Hepatocyte (in vitro differentiated cells): ENCODE measurements around the gene VNN1. TPM values are rescaled to one million over a fixed set of nuclear protein-coding genes. Genes with fewer than 3 reads are reported as not detected.
A peak's percentile ranks its signal among the peaks of the same experiment; 100 is the strongest.

Experiments used
- DNase-seq: peaks from one replicate; pipeline ENCODE4 v3.0.0-alpha.2; 2016; ENCODE audit warnings: low spot score
- H2AFZ ChIP-seq: fragments of 200-600 bp; sonication (generic); 2 replicates; pipeline ENCODE4 v1.6.0; 2016; ENCODE audit warnings: antibody characterized with exemption, mild to moderate bottlenecking
- H3K27ac ChIP-seq: fragments of 200-600 bp; sonication (generic); 2 replicates; pipeline ENCODE4 v1.5.1; 2016; ENCODE audit warnings: mild to moderate bottlenecking
- H3K27me3 ChIP-seq: fragments of 200-600 bp; sonication (generic); 2 replicates; pipeline ENCODE4 v1.6.1; 2016
- H3K36me3 ChIP-seq: fragments of 200-600 bp; sonication (generic); replicated peaks from 2 replicates; pipeline ENCODE4 v1.5.1; 2016; ENCODE audit warnings: low read depth; ENCODE audit not compliant: insufficient read depth
- H3K4me1 ChIP-seq: fragments of 200-600 bp; sonication (generic); 2 replicates; pipeline ENCODE4 v1.5.1; 2016; ENCODE audit warnings: mild to moderate bottlenecking, moderate library complexity; ENCODE audit not compliant: insufficient read depth
- H3K4me2 ChIP-seq: fragments of 200-600 bp; sonication (generic); 2 replicates; pipeline ENCODE4 v1.6.0; 2016
- H3K4me3 ChIP-seq: fragments of 200-600 bp; sonication (generic); 2 replicates; pipeline ENCODE4 v1.5.1; 2016; ENCODE audit warnings: mild to moderate bottlenecking
- H3K79me2 ChIP-seq: fragments of 200-600 bp; sonication (generic); 2 replicates; pipeline ENCODE4 v1.6.0; 2017; ENCODE audit warnings: mild to moderate bottlenecking
- H3K9me2 ChIP-seq: fragments of 200-600 bp; sonication (generic); replicated peaks from 2 replicates; pipeline ENCODE4 v1.6.0; 2017; ENCODE audit warnings: mild to moderate bottlenecking; ENCODE audit not compliant: insufficient read depth
- H3K9me3 ChIP-seq: fragments of 200-600 bp; sonication (generic); 2 replicates; pipeline ENCODE4 v1.5.1; 2016; ENCODE audit warnings: low read depth, mild to moderate bottlenecking
- H4K20me1 ChIP-seq: fragments of 200-600 bp; sonication (generic); 2 replicates; pipeline ENCODE4 v1.6.0; 2016; ENCODE audit warnings: mild to moderate bottlenecking; ENCODE audit not compliant: insufficient read depth, poor library complexity, severe bottlenecking
- EZH2 ChIP-seq: fragments of 200-600 bp; sonication (generic); IDR thresholded peaks from 2 replicates; pipeline ENCODE4 v1.6.1; 2016; ENCODE audit warnings: antibody characterized with exemption, mild to moderate bottlenecking, borderline replicate concordance
- EZH2phosphoT487 ChIP-seq: fragments of 200-600 bp; sonication (generic); IDR thresholded peaks from one replicate; pipeline ENCODE4 v1.6.1; 2018; ENCODE audit warnings: antibody characterized with exemption, mild to moderate bottlenecking, low read depth, moderate library complexity; ENCODE audit not compliant: unreplicated experiment, severe bottlenecking
- WGBS: methylation state at CpG from one replicate; pipeline ENCODE4 v1.1.6; 2016; ENCODE audit warnings: low lambda C conversion rate; ENCODE audit errors: missing lambda C conversion rate; 5-methylcytosine and 5-hydroxymethylcytosine counted together
- polyA plus RNA-seq: library from polyadenylated mRNA; unstranded; fragments of >200 nt; fragmentation: Nextera tagmentation; extraction: Ambion mirVana; gene quantifications from 2 replicates; pipeline ENCODE4 v1.2.1, GENCODE V29; 2016
- total RNA-seq: library from RNA; depleted of rRNA; stranded (reverse); fragments of >200 nt; gene quantifications from 2 replicates; pipeline ENCODE4 v1.2.3, GENCODE V29; 2014
- TF ChIP-seq, protein P1 (sequence below): fragments of 200-600 bp; sonication (generic); IDR thresholded peaks from 2 replicates; pipeline ENCODE4 v1.5.1; 2016; ENCODE audit warnings: antibody characterized with exemption, mild to moderate bottlenecking; ENCODE audit not compliant: poor library complexity

Gene VNN1
- total and polyA plus RNA-seq, 2 experiments from 2014 or later, result 0.93 to 1.4 TPM

DNA sequence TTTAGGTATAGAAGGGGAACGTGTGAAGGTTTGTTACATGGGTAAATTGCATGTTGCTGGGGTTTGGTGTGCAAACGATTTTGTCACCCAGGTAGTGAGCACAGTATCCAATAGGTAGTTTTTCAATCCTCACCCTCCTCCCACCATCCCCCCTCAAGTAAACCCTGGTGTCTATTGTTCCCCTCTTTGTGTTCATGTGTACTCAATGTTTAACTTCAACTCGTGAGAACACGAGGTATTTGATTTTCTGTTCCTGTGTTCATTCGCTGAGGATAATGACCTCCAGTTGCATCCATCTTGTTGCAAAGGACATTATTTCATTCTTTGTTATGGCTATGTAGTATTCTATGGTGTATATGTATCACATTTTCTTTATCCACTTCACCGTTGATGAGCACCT lies 11.6 kb upstream of the VNN1 start:
- no peak overlapping the region for H3K27ac ChIP-seq
- no peaks in the 10 kb centered on the region for H3K36me3 ChIP-seq
- no peaks in the 10 kb centered on the region for H3K9me2 ChIP-seq
- H3K79me2 ChIP-seq, result no peaks in the 10 kb centered on the region
- no peaks in the 10 kb centered on the region for H3K27me3 ChIP-seq
- H3K4me1 ChIP-seq, result no peaks in the 10 kb centered on the region
- no peak overlapping the region for H2AFZ ChIP-seq
- TF ChIP-seq EZH2 (no peak), EZH2phosphoT487 (no peak)
- TF ChIP-seq, protein P1, sequence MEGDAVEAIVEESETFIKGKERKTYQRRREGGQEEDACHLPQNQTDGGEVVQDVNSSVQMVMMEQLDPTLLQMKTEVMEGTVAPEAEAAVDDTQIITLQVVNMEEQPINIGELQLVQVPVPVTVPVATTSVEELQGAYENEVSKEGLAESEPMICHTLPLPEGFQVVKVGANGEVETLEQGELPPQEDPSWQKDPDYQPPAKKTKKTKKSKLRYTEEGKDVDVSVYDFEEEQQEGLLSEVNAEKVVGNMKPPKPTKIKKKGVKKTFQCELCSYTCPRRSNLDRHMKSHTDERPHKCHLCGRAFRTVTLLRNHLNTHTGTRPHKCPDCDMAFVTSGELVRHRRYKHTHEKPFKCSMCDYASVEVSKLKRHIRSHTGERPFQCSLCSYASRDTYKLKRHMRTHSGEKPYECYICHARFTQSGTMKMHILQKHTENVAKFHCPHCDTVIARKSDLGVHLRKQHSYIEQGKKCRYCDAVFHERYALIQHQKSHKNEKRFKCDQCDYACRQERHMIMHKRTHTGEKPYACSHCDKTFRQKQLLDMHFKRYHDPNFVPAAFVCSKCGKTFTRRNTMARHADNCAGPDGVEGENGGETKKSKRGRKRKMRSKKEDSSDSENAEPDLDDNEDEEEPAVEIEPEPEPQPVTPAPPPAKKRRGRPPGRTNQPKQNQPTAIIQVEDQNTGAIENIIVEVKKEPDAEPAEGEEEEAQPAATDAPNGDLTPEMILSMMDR, result no peak
- H4K20me1 ChIP-seq, result no peaks in the 10 kb centered on the region
- H3K4me2 ChIP-seq, result no peak overlapping the region
- no peak overlapping the region for H3K4me3 ChIP-seq
- 80% methylated on average over 6 of the region's 6 CpGs for WGBS
- DNase-seq, result no peak
- no peaks in the 10 kb centered on the region for H3K9me3 ChIP-seq

DNA sequence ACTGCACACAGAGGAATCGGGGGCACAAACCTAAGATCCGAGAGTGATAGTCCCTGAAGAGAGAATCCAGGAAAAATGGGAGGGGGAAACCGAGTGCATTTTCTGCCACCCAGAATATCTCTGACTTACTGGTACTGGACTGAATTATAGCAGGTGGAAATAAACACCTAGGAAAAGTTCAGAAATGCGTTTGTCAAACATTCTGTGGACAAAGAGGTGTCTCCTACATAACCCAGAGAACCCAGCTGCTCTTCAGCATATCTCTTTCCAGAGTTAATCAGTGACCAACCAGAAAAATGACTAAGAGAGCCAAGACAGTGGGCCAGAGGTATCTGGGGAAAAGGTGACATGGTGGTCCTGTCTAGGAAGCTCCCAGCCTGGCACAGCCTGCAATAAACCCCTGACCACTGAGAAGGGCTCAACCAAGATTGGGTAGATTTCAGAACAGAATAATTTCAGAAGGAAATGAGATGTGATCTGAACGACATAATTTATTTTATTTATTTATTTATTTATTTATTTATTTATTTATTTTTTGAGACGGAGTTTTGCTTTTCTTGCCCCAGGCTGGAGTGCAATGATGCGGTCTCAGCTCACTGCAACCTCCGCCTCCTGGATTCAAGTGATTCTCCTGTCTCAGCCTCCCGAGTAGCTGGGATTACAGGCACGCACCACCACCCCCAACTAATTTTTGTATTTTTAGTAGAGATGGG lies 6.0 kb upstream of the VNN1 start:
- Histone ChIP-seq H3K27ac (peak overlapping the region; percentile 85), H3K4me2 (peak overlapping the region; percentile 12), H3K36me3 (no peaks in the 10 kb centered on the region), H3K9me3 (no peaks in the 10 kb centered on the region), H3K4me3 (no peak overlapping the region), H3K9me2 (no peaks in the 10 kb centered on the region), H3K4me1 (peaks cover 7% of the 10 kb centered on the region), H3K27me3 (no peaks in the 10 kb centered on the region), H3K79me2 (no peaks in the 10 kb centered on the region), H4K20me1 (no peaks in the 10 kb centered on the region), H2AFZ (no peak overlapping the region)
- peak; percentile 50 for DNase-seq
- TF ChIP-seq EZH2phosphoT487 (no peak), EZH2 (no peak)
- TF ChIP-seq, protein P1, result no peak
- WGBS, result 89% methylated on average over 10 of the region's 10 CpGs

- no peaks in the 10 kb centered on the region for H4K20me1 ChIP-seq
- DNase-seq, result no peak
- no peaks in the 10 kb centered on the region for H3K36me3 ChIP-seq
- WGBS, result 82% methylated on average over 9 of the region's 9 CpGs
- H3K79me2 ChIP-seq, result no peaks in the 10 kb centered on the region
- H3K9me3 ChIP-seq, result no peaks in the 10 kb centered on the region
- peaks cover 7% of the 10 kb centered on the region for H3K4me1 ChIP-seq
- H3K27me3 ChIP-seq, result no peaks in the 10 kb centered on the region
- H3K27ac ChIP-seq, result no peak overlapping the region
- H3K4me3 ChIP-seq, result no peak overlapping the region
- no peaks in the 10 kb centered on the region for H3K9me2 ChIP-seq
- TF ChIP-seq EZH2 (no peak), EZH2phosphoT487 (no peak)
- TF ChIP-seq, protein P1, result no peak
- no peak overlapping the region for H2AFZ ChIP-seq
- no peak overlapping the region for H3K4me2 ChIP-seq
Measured at GRCh38 chr6:132715881-132716637, 2.2 kb upstream of the VNN1 start.
